HEK293T (cell line): ENCODE data around the gene C9orf85.

Source experiments
- BHLHE40 ChIP-seq: fragments of 450-650 bp; IDR thresholded peaks from 2 replicates; pipeline ENCODE4 v1.6.1; 2016; ENCODE audit warnings: mild to moderate bottlenecking, moderate library complexity, borderline replicate concordance
- CTBP1 ChIP-seq: fragments of 450-650 bp; IDR thresholded peaks from 2 replicates; pipeline ENCODE4 v1.6.1; 2016; ENCODE audit warnings: borderline replicate concordance
- FOXK2 ChIP-seq: fragments of 450-650 bp; IDR thresholded peaks from 2 replicates; pipeline ENCODE4 v1.6.1; 2016; ENCODE audit warnings: mild to moderate bottlenecking
- L3MBTL2 ChIP-seq: fragments of 450-650 bp; conservative IDR thresholded peaks from 2 replicates; pipeline ENCODE4 v1.6.1; 2016; ENCODE audit warnings: mild to moderate bottlenecking
- NFRKB ChIP-seq: fragments of 450-650 bp; IDR thresholded peaks from 2 replicates; pipeline ENCODE4 v1.6.1; 2016; ENCODE audit warnings: mild to moderate bottlenecking, moderate library complexity
- PKNOX1 ChIP-seq: fragments of 450-650 bp; IDR thresholded peaks from 2 replicates; pipeline ENCODE4 v1.6.1; 2016

- TF ChIP-seq FOXK2, result no peak
- TF ChIP-seq NFRKB, result no peak
- TF ChIP-seq L3MBTL2, result no peak
- no peak for TF ChIP-seq BHLHE40
- no peak for TF ChIP-seq CTBP1
- TF ChIP-seq PKNOX1, result no peak
Observed at GRCh38 chr9:71931166-71931565, 19.7 kb downstream of the C9orf85 start.
